ENCODE data around the gene SPAG5. TPM values are rescaled to one million over a fixed set of nuclear protein-coding genes. Genes with fewer than 3 reads are reported as not detected.

SPAG5 gene
- total and polyA plus RNA-seq, 11 donors, result 0.39 to 11.6 (median 1.2) TPM

DNA sequence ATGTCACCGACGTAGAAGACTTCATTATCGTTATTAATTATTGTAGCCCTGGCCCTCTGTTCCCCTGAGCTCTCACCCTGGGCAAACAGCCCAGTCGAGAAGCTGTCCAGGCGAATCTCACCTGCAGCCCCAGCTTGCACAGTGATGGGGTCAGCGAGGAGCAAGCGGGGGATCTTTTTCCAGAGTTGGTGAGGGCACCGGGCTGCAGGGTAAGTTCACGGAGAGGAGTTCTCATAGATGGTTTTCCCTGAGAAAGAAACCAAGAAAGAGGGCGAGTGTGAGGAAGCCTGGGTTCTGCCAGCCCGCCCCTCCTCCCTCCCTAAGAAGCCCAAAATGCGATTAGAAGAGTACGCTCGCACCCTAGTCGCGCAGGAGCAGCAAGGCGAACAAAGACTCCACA is 436 bp downstream of the SPAG5 start:
- ATAC-seq, result peak in 1 of 4 donors; percentile 22
- no peak for DNase-seq
- intact Hi-C loops (cut with DNase I), result loop anchor here in 1 of 10 donors (2.0 kb wide), 1 partner anchor 46 kb away; the partner anchor contains the start of gene BLTP2
- H3K27ac ChIP-seq, result peak overlapping the region in 6 of 12 donors; percentile 90 to 97 (median 94)
- TF ChIP-seq, protein P1, sequence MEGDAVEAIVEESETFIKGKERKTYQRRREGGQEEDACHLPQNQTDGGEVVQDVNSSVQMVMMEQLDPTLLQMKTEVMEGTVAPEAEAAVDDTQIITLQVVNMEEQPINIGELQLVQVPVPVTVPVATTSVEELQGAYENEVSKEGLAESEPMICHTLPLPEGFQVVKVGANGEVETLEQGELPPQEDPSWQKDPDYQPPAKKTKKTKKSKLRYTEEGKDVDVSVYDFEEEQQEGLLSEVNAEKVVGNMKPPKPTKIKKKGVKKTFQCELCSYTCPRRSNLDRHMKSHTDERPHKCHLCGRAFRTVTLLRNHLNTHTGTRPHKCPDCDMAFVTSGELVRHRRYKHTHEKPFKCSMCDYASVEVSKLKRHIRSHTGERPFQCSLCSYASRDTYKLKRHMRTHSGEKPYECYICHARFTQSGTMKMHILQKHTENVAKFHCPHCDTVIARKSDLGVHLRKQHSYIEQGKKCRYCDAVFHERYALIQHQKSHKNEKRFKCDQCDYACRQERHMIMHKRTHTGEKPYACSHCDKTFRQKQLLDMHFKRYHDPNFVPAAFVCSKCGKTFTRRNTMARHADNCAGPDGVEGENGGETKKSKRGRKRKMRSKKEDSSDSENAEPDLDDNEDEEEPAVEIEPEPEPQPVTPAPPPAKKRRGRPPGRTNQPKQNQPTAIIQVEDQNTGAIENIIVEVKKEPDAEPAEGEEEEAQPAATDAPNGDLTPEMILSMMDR (IDR thresholded peaks at IDR 0.05), result no peak
- no peak for TF ChIP-seq POLR2A (IDR thresholded peaks at IDR 0.05)
- H3K4me3 ChIP-seq, result peak overlapping the region; percentile 49 to 86 (median 66)
- no peaks in the 10 kb centered on the region for H3K27me3 ChIP-seq
- WGBS, 4 donors, result 3 to 7% (median 4%) methylated on average over 16 to 17 of the region's 17 CpGs
- H3K36me3 ChIP-seq, result no peaks in the 10 kb centered on the region
- H3K4me1 ChIP-seq, result peaks cover 0 to 30% (median 13%) of the 10 kb centered on the region in 12 donors
- no peaks in the 10 kb centered on the region for H3K9me3 ChIP-seq

DNA sequence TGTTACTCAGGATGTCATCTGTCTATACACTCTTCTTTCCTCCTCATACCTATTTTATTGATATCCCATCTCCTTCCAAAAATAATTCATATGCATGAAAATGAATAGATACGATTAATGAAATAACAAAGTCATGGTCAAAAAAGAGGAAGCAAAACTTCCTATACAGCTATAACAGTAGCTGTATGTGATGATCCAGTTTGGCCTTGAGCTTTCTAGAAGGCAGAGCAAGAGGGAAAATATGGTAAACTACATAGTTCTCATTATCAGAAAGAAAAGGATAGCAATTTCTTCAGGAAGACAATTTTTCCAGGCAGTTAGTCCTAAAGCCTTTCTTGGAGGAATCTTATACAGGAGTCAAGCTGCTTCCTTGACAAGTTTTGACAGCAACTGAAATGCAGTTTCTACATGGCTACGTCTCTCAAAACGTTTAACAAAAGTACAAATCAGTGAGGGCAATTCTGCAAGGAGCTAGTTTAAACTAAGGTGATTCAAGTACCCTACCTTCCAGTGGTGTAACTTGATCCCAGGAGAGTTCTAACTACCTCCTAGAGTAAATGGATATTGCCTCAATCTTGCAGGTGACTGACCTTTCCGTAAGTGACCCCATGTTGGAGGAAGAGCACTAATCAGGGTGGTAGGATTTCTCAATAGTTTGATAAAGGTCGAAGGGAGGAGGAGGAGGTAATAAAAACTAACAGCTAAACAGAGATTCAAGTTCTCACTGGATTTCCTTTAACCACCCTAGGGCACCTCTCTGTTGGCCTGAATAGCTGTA is 1.0 kb downstream of the SPAG5 start:
- DNase-seq (no peak), ATAC-seq (no peak)
- peaks cover 0 to 30% (median 13%) of the 10 kb centered on the region in 12 donors for H3K4me1 ChIP-seq
- no peaks in the 10 kb centered on the region for H3K27me3 ChIP-seq
- 49 to 56% (median 52%) methylated on average over 5 of the region's 5 CpGs for WGBS, 4 donors
- H3K27ac ChIP-seq, result no peak overlapping the region
- no peaks in the 10 kb centered on the region for H3K36me3 ChIP-seq
- peak overlapping the region in 5 of 12 donors; percentile 62 to 82 (median 66) for H3K4me3 ChIP-seq
- H3K9me3 ChIP-seq, result no peaks in the 10 kb centered on the region
- intact Hi-C loops (cut with DNase I), result loop anchor here in 1 of 10 donors (2.0 kb wide), 1 partner anchor 47 kb away; the partner anchor contains the start of gene BLTP2
- TF ChIP-seq POLR2A (IDR thresholded peaks at IDR 0.05), result no peak
- TF ChIP-seq, protein P1 (IDR thresholded peaks at IDR 0.05), result no peak

DNA sequence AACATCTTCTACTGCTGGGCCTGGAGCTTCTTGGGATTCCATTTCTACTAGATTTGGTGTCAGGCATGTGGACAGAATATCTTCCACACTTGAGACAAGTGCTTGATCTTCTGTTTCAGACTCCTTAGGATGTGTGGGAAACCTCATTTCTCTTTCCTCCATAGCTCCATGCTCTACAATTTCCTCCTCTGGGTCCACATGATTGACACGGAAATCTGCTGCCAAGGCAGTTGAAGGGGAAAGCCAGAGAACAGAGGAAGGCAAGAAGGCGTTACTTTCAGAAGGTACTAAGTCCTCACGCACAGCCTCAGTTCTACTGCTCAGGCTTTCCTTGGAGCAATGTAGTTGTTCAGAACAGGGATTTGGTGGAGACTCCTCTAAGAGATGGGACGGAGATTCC is 6.6 kb downstream of the SPAG5 start:
- DNase-seq (no peak), ATAC-seq (no peak)
- intact Hi-C loops (cut with DNase I), result no loop called here
- Histone ChIP-seq H3K4me1 (peaks cover 0 to 1% (median 0%) of the 10 kb centered on the region in 12 donors), H3K27me3 (no peaks in the 10 kb centered on the region), H3K27ac (no peak overlapping the region), H3K36me3 (peaks cover 0 to 31% (median 0%) of the 10 kb centered on the region in 9 donors), H3K4me3 (no peak overlapping the region), H3K9me3 (no peaks in the 10 kb centered on the region)
- 94 to 96% (median 96%) methylated on average over 4 of the region's 4 CpGs for WGBS, 4 donors
- TF ChIP-seq POLR2A (IDR thresholded peaks at IDR 0.05), result no peak
- TF ChIP-seq, protein P1 (IDR thresholded peaks at IDR 0.05), result no peak

DNA sequence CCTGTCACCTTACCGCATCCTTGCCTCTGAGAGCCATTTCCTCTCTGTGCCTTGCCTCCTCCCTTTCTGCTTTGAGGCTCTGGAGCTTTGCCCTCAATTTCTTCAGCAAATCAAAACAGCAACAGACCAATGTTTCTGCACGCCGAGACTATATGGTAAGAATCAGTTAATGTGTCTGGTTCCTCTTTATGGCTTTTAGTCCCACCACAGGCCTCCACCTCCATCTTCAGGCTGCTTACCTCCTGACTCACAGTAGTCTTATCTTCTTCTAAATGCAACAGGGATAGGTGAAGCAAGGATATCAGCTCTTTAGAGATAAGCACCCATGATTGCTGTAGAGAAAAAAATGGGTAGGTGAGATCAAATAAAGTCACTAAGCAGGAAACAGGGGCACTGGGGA is 13.0 kb downstream of the SPAG5 start:
- H3K27me3 ChIP-seq, result no peaks in the 10 kb centered on the region
- peaks cover 0 to 59% (median 0%) of the 10 kb centered on the region in 9 donors for H3K36me3 ChIP-seq
- intact Hi-C loops (cut with DNase I), result no loop called here
- H3K4me3 ChIP-seq, result no peak overlapping the region
- DNase-seq (no peak), ATAC-seq (no peak)
- no peaks in the 10 kb centered on the region for H3K9me3 ChIP-seq
- WGBS, 4 donors, result 63 to 76% (median 73%) methylated on average over 3 of the region's 3 CpGs
- no peak overlapping the region for H3K27ac ChIP-seq
- H3K4me1 ChIP-seq, result no peaks in the 10 kb centered on the region
- TF ChIP-seq, protein P1 (IDR thresholded peaks at IDR 0.05), result no peak
- no peak for TF ChIP-seq POLR2A (IDR thresholded peaks at IDR 0.05)

Measured in heart left ventricle (tissue), 16 donors.